Fibroblast of skin of left quadriceps (primary cell): ENCODE results near the gene TRHDE.
"Not testable (repeated sequence)": the region's sequence is repeated elsewhere in the genome, so short reads cannot be mapped to it uniquely, and the experiment has no call there.

Experiments
- DNase-seq, 2 experiments: peaks; one replicate each; pipeline ENCODE4 v3.0.0-alpha.2; 2013; ENCODE audit warnings: low read depth in 2 of 2

The TRHDE gene

GRCh38 chr12:72511906-72512305 is 239.7 kb downstream of the TRHDE start:
- DNase-seq = peak in 1 of 2 experiments; percentile 6

- DNase-seq = not testable (repeated sequence)
These were observed 248.0 kb downstream of the TRHDE start for GRCh38 chr12:72520044-72520678.

- no peak for DNase-seq
These were observed 249.2 kb downstream of the TRHDE start for GRCh38 chr12:72521326-72521725.

- DNase-seq = no peak
These were observed 250.2 kb downstream of the TRHDE start for GRCh38 chr12:72522411-72522810.

GRCh38 chr12:72523754-72524153 is 251.6 kb downstream of the TRHDE start:
- no peak for DNase-seq

GRCh38 chr12:72535212-72535990 is 263.2 kb downstream of the TRHDE start:
- DNase-seq = no peak

- peak; percentile 7 to 11 for DNase-seq
These were observed 268.6 kb downstream of the TRHDE start for GRCh38 chr12:72540811-72541210.

- DNase-seq = no peak
These were observed 271.8 kb downstream of the TRHDE start for GRCh38 chr12:72543777-72544467.

GRCh38 chr12:72546106-72546505 is 273.9 kb downstream of the TRHDE start:
- DNase-seq = no peak

- peak; percentile 10 to 14 for DNase-seq
These were observed 275.4 kb downstream of the TRHDE start for GRCh38 chr12:72547573-72547972.

GRCh38 chr12:72549184-72549583 is 277.0 kb downstream of the TRHDE start:
- DNase-seq = no peak

GRCh38 chr12:72560003-72560769 is 288.0 kb downstream of the TRHDE start:
- DNase-seq = no peak

- no peak for DNase-seq
These were observed 298.4 kb downstream of the TRHDE start for GRCh38 chr12:72570601-72571000.

- peak; percentile 15 to 20 for DNase-seq
These were observed 302.0 kb downstream of the TRHDE start for GRCh38 chr12:72574138-72574537.

- no peak for DNase-seq
These were observed 306.2 kb downstream of the TRHDE start for GRCh38 chr12:72578327-72578726.

- DNase-seq = no peak
These were observed 314.3 kb downstream of the TRHDE start for GRCh38 chr12:72586456-72586855.

- DNase-seq = peak; percentile 12 to 34
These were observed 330.4 kb downstream of the TRHDE start for GRCh38 chr12:72602581-72602980.

- no peak for DNase-seq
These were observed 333.8 kb downstream of the TRHDE start for GRCh38 chr12:72605975-72606374.

- DNase-seq = no peak
These were observed 338.2 kb downstream of the TRHDE start for GRCh38 chr12:72610342-72610741.

GRCh38 chr12:72610854-72611358 is 338.7 kb downstream of the TRHDE start:
- no peak for DNase-seq

- DNase-seq = no peak
These were observed 340.0 kb downstream of the TRHDE start for GRCh38 chr12:72612171-72612570.

GRCh38 chr12:72618764-72619163 is 346.6 kb downstream of the TRHDE start:
- no peak for DNase-seq
